Keratinocyte (primary cell): ENCODE results near the gene RIPOR2. TPM values are rescaled to one million over a fixed set of nuclear protein-coding genes. Genes with fewer than 3 reads are reported as not detected.

ENCODE experiments used
- DNase-seq: peaks from one replicate; pipeline ENCODE4 v3.0.0-alpha.2; 2011; ENCODE audit warnings: low read depth, missing footprints, low spot score
- FAIRE-seq: peaks from 2 replicates; lab custom pipeline; 2011; peaks lifted over from hg19 to GRCh38; lab: Jason Lieb, UNC
- H2AFZ ChIP-seq: 2 replicates; pipeline ENCODE4 v1.6.0; 2012; ENCODE audit warnings: low read length, control low read depth, inconsistent platforms; ENCODE audit not compliant: control insufficient read depth
- H3K27ac ChIP-seq: 2 replicates; pipeline ENCODE4 v1.5.1; 2011; ENCODE audit warnings: low read length; ENCODE audit not compliant: control insufficient read depth, insufficient read depth
- H3K27me3 ChIP-seq: 3 replicates; pipeline ENCODE4 v1.6.0; 2011; ENCODE audit warnings: low read length; ENCODE audit not compliant: control insufficient read depth, insufficient read depth; ENCODE audit errors: extremely low read depth
- H3K36me3 ChIP-seq, 2 experiments: 2 replicates in 1 of 2; 3 replicates in 1 of 2; pipeline ENCODE4 v1.5.1; 2011; ENCODE audit warnings: low read length in 2 of 2, mild to moderate bottlenecking in 1 of 2; ENCODE audit not compliant: control insufficient read depth in 2 of 2, insufficient read depth in 2 of 2; ENCODE audit errors: extremely low read depth in 1 of 2
- H3K4me1 ChIP-seq: 3 replicates; pipeline ENCODE4 v1.5.1; 2011; ENCODE audit warnings: low read length; ENCODE audit not compliant: control insufficient read depth, insufficient read depth; ENCODE audit errors: extremely low read depth
- H3K4me2 ChIP-seq: 3 replicates; pipeline ENCODE4 v1.6.0; 2011; ENCODE audit warnings: low read depth, low read length; ENCODE audit not compliant: control insufficient read depth, insufficient read depth; ENCODE audit errors: extremely low read depth
- H3K4me3 ChIP-seq, 3 experiments: fragments of 200-600 bp in 1 of 3; sonication (generic) in 1 of 3; 2 replicates in 2 of 3; 3 replicates in 1 of 3; pipeline ENCODE4 v1.5.1; 2011 to 2016; ENCODE audit warnings: low read length in 3 of 3, mild to moderate bottlenecking in 3 of 3, control low read depth in 2 of 3, inconsistent platforms in 1 of 3, low read depth in 1 of 3, mixed read lengths in 1 of 3, mixed run types in 1 of 3, moderate library complexity in 1 of 3; ENCODE audit not compliant: control insufficient read depth in 2 of 3, insufficient read depth in 2 of 3; ENCODE audit errors: extremely low read depth in 1 of 3
- H3K79me2 ChIP-seq: 2 replicates; pipeline ENCODE4 v1.6.0; 2012; ENCODE audit warnings: low read length; ENCODE audit not compliant: control insufficient read depth, insufficient read depth
- H3K9ac ChIP-seq: 3 replicates; pipeline ENCODE4 v1.6.0; 2011; ENCODE audit warnings: low read length; ENCODE audit not compliant: control insufficient read depth, insufficient read depth; ENCODE audit errors: extremely low read depth
- H3K9me1 ChIP-seq: 3 replicates; pipeline ENCODE4 v1.6.0; 2011; ENCODE audit warnings: low read length; ENCODE audit not compliant: control insufficient read depth, insufficient read depth; ENCODE audit errors: extremely low read depth
- H3K9me3 ChIP-seq: 2 replicates; pipeline ENCODE4 v1.5.1; 2012; ENCODE audit warnings: low read depth, low read length; ENCODE audit not compliant: control insufficient read depth
- H4K20me1 ChIP-seq: 3 replicates; pipeline ENCODE4 v1.6.0; 2011; ENCODE audit warnings: low read length; ENCODE audit not compliant: control insufficient read depth, insufficient read depth; ENCODE audit errors: extremely low read depth
- EZH2 ChIP-seq: IDR thresholded peaks from one replicate; pipeline ENCODE4 v1.6.1; 2012; ENCODE audit warnings: inconsistent platforms, mild to moderate bottlenecking, low read length, moderate library complexity
- dilution Hi-C: fragments of 300-500 bp; cut with MboI; formaldehyde crosslinking; loops from one replicate; pipeline ENCODE4 v1.7.0; 2020; ENCODE audit warnings: low sequenced_read_pairs; ENCODE audit not compliant: extremely low pct_ligation_motif_present
- polyA plus RNA-seq, 5 experiments: library from polyadenylated mRNA; depleted of rRNA in 3 of 5; stranded (reverse) in 3 of 5; stranded (forward) in 1 of 5; unstranded in 1 of 5; fragments of >200 nt; gene quantifications; 1 replicate in 1 of 5; 2 replicates in 3 of 5; 3 replicates in 1 of 5; pipeline versions ENCODE4 v1.2.1 to v1.2.3, GENCODE V29; 2011 to 2012; ENCODE audit warnings: missing spikeins in 2 of 5, low read depth in 1 of 5, low replicate concordance in 1 of 5
- TF ChIP-seq, protein P1 (sequence below), 3 experiments: IDR thresholded peaks in 1 of 3; conservative IDR thresholded peaks in 1 of 3; optimal IDR thresholded peaks in 1 of 3; 2 replicates in 2 of 3; 3 replicates in 1 of 3; pipeline versions ENCODE3 to v1.5.1; 2011; ENCODE audit warnings: low read length in 3 of 3, mild to moderate bottlenecking in 3 of 3, moderate library complexity in 2 of 3, control low read depth in 1 of 3, inconsistent platforms in 1 of 3; ENCODE audit not compliant: insufficient read depth in 2 of 3; ENCODE audit errors: extremely low read depth in 1 of 3

Gene RIPOR2
- polyA plus RNA-seq, 1 donor (not counting 4 experiments of a cell fraction or from before 2014, with no cell fraction given), result 0.07 TPM

DNA sequence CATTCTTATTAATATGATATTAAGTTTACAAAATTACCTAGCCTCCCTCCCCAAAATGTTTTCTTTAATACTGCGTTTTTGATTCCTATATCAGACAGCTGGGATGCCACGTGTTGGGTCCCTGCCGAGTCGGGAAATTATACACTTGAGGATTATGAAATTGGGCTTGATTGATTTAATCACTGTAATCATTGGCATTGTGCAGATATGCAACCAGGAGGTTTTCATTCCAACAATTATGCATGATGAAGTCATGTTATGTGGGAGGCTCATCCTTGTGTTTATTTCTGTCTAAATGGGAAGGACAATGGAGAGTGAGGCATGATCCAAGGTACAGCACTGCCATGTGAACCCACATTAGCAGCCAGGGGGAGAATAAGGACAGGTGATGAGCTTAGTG lies 30.6 kb upstream of the RIPOR2 start:
- no peaks in the 10 kb centered on the region for H3K36me3 ChIP-seq
- H3K79me2 ChIP-seq, result no peaks in the 10 kb centered on the region
- H3K4me1 ChIP-seq, result no peaks in the 10 kb centered on the region
- H3K4me3 ChIP-seq, result no peak overlapping the region
- H3K27me3 ChIP-seq, result no peaks in the 10 kb centered on the region
- H3K9ac ChIP-seq, result no peak overlapping the region
- FAIRE-seq, result no peak
- TF ChIP-seq EZH2, result no peak
- TF ChIP-seq, protein P1, sequence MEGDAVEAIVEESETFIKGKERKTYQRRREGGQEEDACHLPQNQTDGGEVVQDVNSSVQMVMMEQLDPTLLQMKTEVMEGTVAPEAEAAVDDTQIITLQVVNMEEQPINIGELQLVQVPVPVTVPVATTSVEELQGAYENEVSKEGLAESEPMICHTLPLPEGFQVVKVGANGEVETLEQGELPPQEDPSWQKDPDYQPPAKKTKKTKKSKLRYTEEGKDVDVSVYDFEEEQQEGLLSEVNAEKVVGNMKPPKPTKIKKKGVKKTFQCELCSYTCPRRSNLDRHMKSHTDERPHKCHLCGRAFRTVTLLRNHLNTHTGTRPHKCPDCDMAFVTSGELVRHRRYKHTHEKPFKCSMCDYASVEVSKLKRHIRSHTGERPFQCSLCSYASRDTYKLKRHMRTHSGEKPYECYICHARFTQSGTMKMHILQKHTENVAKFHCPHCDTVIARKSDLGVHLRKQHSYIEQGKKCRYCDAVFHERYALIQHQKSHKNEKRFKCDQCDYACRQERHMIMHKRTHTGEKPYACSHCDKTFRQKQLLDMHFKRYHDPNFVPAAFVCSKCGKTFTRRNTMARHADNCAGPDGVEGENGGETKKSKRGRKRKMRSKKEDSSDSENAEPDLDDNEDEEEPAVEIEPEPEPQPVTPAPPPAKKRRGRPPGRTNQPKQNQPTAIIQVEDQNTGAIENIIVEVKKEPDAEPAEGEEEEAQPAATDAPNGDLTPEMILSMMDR (optimal IDR thresholded peaks at IDR 0.05 in 1 of 3, IDR thresholded peaks at IDR 0.05 in 1 of 3, conservative IDR thresholded peaks at IDR 0.05 in 1 of 3; ENCODE audit: extremely low read depth in 1 of 3, insufficient read depth in 2 of 3, low read length in 3 of 3), result no peak
- DNase-seq, result no peak
- no peak overlapping the region for H3K4me2 ChIP-seq
- dilution Hi-C loops, result no loop called here
- H3K9me3 ChIP-seq, result no peaks in the 10 kb centered on the region
- no peaks in the 10 kb centered on the region for H4K20me1 ChIP-seq
- H3K9me1 ChIP-seq, result no peaks in the 10 kb centered on the region
- no peak overlapping the region for H2AFZ ChIP-seq
- H3K27ac ChIP-seq, result no peak overlapping the region

DNA sequence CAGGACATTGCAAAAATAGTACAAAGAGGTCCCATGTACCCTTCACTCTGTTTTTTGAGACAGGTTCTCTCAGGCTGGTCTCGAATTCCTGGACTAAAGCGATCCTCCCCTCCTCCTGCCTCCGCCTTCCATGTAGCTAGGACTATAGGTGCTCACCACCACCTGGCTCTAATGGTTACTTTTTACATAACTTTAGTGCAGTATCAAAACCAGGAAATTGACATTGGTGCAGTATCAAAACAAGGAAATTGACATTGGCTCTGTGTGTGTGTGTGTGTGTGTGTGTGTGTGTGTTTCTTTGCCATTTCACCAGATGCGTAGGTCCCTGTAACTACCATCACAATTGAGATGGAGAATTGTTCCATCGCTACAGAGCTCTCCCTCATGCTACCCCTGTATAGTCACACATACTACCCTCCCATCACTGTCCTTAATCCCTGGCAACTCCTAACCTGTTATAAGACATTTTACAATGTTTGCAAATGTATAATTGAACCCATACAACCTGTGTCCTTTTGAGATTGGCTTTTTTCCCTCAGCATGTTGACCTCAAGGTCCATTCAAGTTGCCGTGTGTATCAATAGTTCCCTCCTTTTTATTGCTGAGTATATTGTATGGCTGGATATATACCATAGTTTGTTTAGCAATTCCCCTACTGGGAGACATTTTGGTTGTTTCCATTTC lies 28.3 kb upstream of the RIPOR2 start:
- dilution Hi-C loops, result no loop called here
- no peaks in the 10 kb centered on the region for H3K4me1 ChIP-seq
- H3K27ac ChIP-seq, result no peak overlapping the region
- no peak overlapping the region for H3K9ac ChIP-seq
- no peaks in the 10 kb centered on the region for H3K9me1 ChIP-seq
- no peak overlapping the region for H3K4me2 ChIP-seq
- H3K4me3 ChIP-seq, result no peak overlapping the region
- no peaks in the 10 kb centered on the region for H3K36me3 ChIP-seq
- H4K20me1 ChIP-seq, result no peaks in the 10 kb centered on the region
- TF ChIP-seq, protein P1 (optimal IDR thresholded peaks at IDR 0.05 in 1 of 3, IDR thresholded peaks at IDR 0.05 in 1 of 3, conservative IDR thresholded peaks at IDR 0.05 in 1 of 3; ENCODE audit: extremely low read depth in 1 of 3, insufficient read depth in 2 of 3, low read length in 3 of 3), result no peak
- no peaks in the 10 kb centered on the region for H3K9me3 ChIP-seq
- FAIRE-seq (no peak), DNase-seq (no peak)
- no peak overlapping the region for H2AFZ ChIP-seq
- H3K27me3 ChIP-seq, result no peaks in the 10 kb centered on the region
- no peaks in the 10 kb centered on the region for H3K79me2 ChIP-seq
